SK-N-SH (cell line): ENCODE measurements around the gene KCNH4. TPM values are rescaled to one million over a fixed set of nuclear protein-coding genes. Genes with fewer than 3 reads are reported as not detected.

Experiments used
- CTCF ChIA-PET: fragments of 300-600, 350-600 bp; formaldehyde crosslinking; extraction: SDS; loops from one replicate; lab custom pipeline; 2021; lab: Yijun Ruan, JAX
- POLR2A ChIA-PET: fragments of 350-600 bp; sonication (Branson Sonifier 250); formaldehyde crosslinking; extraction: SDS; loops from one replicate; lab custom pipeline; 2020; ENCODE audit warnings: antibody characterized with exemption, inconsistent platforms; lab: Yijun Ruan, JAX
- DNase-seq: peaks from one replicate; pipeline ENCODE4 v3.0.0; 2012
- H2AFZ ChIP-seq: fragments of 200-600 bp; sonication (generic); 2 replicates; pipeline ENCODE4 v1.8.1; 2016; ENCODE audit warnings: antibody characterized with exemption, mild to moderate bottlenecking, low read depth
- H3F3A ChIP-seq: fragments of 200-600 bp; sonication (generic); replicated peaks from 2 replicates; pipeline ENCODE3; 2016; ENCODE audit warnings: antibody characterized with exemption, mild to moderate bottlenecking; ENCODE audit not compliant: insufficient read depth
- H3K27ac ChIP-seq, 2 experiments: fragments of 200-500 bp in 1 of 2; fragments of 200-600 bp in 1 of 2; sonication (Bioruptor generic) in 1 of 2; sonication (generic), shearing (Covaris generic) in 1 of 2; 2 replicates each; pipeline versions ENCODE4 v1.5.1 to v1.6.1; 2014 to 2016; ENCODE audit warnings: low read depth in 2 of 2, inconsistent platforms in 1 of 2, low read length in 1 of 2, mild to moderate bottlenecking in 1 of 2, mixed read lengths in 1 of 2
- H3K27me3 ChIP-seq: fragments of 200-600 bp; sonication (generic), shearing (Covaris generic); 2 replicates; pipeline ENCODE4 v1.6.1; 2016; ENCODE audit warnings: mixed run types; ENCODE audit not compliant: insufficient read depth
- H3K36me3 ChIP-seq, 2 experiments: fragments of 200-500 bp in 1 of 2; fragments of 200-600 bp in 1 of 2; sonication (Bioruptor generic) in 1 of 2; sonication (generic) in 1 of 2; replicated peaks in 1 of 2; 2 replicates each; pipeline versions ENCODE3 to v1.5.1; 2014 to 2016; ENCODE audit warnings: low read length in 1 of 2, mild to moderate bottlenecking in 1 of 2; ENCODE audit not compliant: insufficient read depth in 2 of 2, control insufficient read depth in 1 of 2
- H3K4me1 ChIP-seq, 2 experiments: fragments of 200-500 bp in 1 of 2; fragments of 200-600 bp in 1 of 2; sonication (Bioruptor generic) in 1 of 2; sonication (generic), shearing (Covaris generic) in 1 of 2; 2 replicates each; pipeline versions ENCODE4 v1.5.1 to v1.6.1; 2014 to 2016; ENCODE audit warnings: low read depth in 1 of 2, low read length in 1 of 2, mixed run types in 1 of 2; ENCODE audit not compliant: insufficient read depth in 2 of 2, control insufficient read depth in 1 of 2
- H3K4me2 ChIP-seq: fragments of 200-600 bp; sonication (generic), shearing (Covaris generic); 2 replicates; pipeline ENCODE4 v1.6.1; 2017; ENCODE audit warnings: mixed run types
- H3K4me3 ChIP-seq, 2 experiments: fragments of 200-500 bp in 1 of 2; fragments of 200-600 bp in 1 of 2; sonication (Bioruptor generic) in 1 of 2; sonication (generic), shearing (Covaris generic) in 1 of 2; 2 replicates each; pipeline versions ENCODE4 v1.5.1 to v1.8.1; 2014 to 2016; ENCODE audit warnings: low read depth in 2 of 2, inconsistent platforms in 1 of 2, low read length in 1 of 2, mild to moderate bottlenecking in 1 of 2, mixed read lengths in 1 of 2, moderate library complexity in 1 of 2
- H3K79me2 ChIP-seq: fragments of 200-600 bp; sonication (generic); 2 replicates; pipeline ENCODE4 v1.8.1; 2017; ENCODE audit warnings: mild to moderate bottlenecking; ENCODE audit not compliant: insufficient read depth
- H3K9ac ChIP-seq: fragments of 200-600 bp; sonication (generic); 2 replicates; pipeline ENCODE4 v1.6.1; 2017; ENCODE audit warnings: mixed run types
- H3K9me2 ChIP-seq: fragments of 200-600 bp; sonication (generic); 2 replicates; pipeline ENCODE4 v1.6.1; 2017; ENCODE audit warnings: mixed run types
- H3K9me3 ChIP-seq: fragments of 200-600 bp; sonication (generic); 2 replicates; pipeline ENCODE4 v1.6.1; 2017; ENCODE audit warnings: mixed run types, mild to moderate bottlenecking, moderate library complexity
- H4K20me1 ChIP-seq: fragments of 200-600 bp; sonication (generic); 2 replicates; pipeline ENCODE4 v1.6.1; 2017; ENCODE audit warnings: mild to moderate bottlenecking, mixed run types; ENCODE audit not compliant: insufficient read depth
- CHD2 ChIP-seq: fragments of 150-350 bp; IDR thresholded peaks from 2 replicates; pipeline ENCODE4 v1.6.1; 2018; ENCODE audit warnings: low read length; ENCODE audit not compliant: partially characterized antibody
- ELF1 ChIP-seq: IDR thresholded peaks from 2 replicates; pipeline ENCODE4 v1.4.0; 2012
- EP300 ChIP-seq, 2 experiments: IDR thresholded peaks; 2 replicates each; pipeline versions ENCODE4 v1.4.0 to v1.6.1; 2012; ENCODE audit warnings: borderline replicate concordance in 1 of 2, low read depth in 1 of 2, low read length in 1 of 2
- EZH2phosphoT487 ChIP-seq: fragments of 200-600 bp; sonication (generic); IDR thresholded peaks from 2 replicates; pipeline ENCODE4 v1.6.1; 2017; ENCODE audit warnings: low read depth, mixed run types, mild to moderate bottlenecking, antibody characterized with exemption, moderate library complexity, borderline replicate concordance
- FOXJ3 ChIP-seq: sonication (generic); formaldehyde crosslinking; IDR thresholded peaks from 2 replicates; pipeline ENCODE4 v1.5.1; 2020; ENCODE audit warnings: mild to moderate bottlenecking, missing genetic modification reagents
- GATA2 ChIP-seq: sonication (generic); formaldehyde crosslinking; IDR thresholded peaks from 2 replicates; pipeline ENCODE4 v1.5.0; 2020; ENCODE audit warnings: mild to moderate bottlenecking, missing genetic modification reagents
- JUND ChIP-seq: IDR thresholded peaks from 2 replicates; pipeline ENCODE4 v1.4.0; 2012
- POLR2AphosphoS5 ChIP-seq: IDR thresholded peaks from 2 replicates; pipeline ENCODE4 v1.6.1; 2012; ENCODE audit warnings: low read depth, low read length
- RAD21 ChIP-seq: IDR thresholded peaks from 2 replicates; pipeline ENCODE4 v1.6.1; 2012; ENCODE audit warnings: mild to moderate bottlenecking, low read length
- RFX5 ChIP-seq: IDR thresholded peaks from 2 replicates; pipeline ENCODE4 v1.6.1; 2012; ENCODE audit warnings: mild to moderate bottlenecking, improper control_type of control experiment, low read length
- SIN3A ChIP-seq: IDR thresholded peaks from 2 replicates; pipeline ENCODE4 v1.6.1; 2012; ENCODE audit warnings: low read depth, mild to moderate bottlenecking, low read length, moderate library complexity, borderline replicate concordance
- SMC3 ChIP-seq: IDR thresholded peaks from 2 replicates; pipeline ENCODE4 v1.6.1; 2012; ENCODE audit warnings: low read depth, low read length, improper control_type of control experiment
- TCF12 ChIP-seq: IDR thresholded peaks from 2 replicates; pipeline ENCODE4 v1.4.0; 2012
- WGBS: methylation state at CpG from one replicate; pipeline ENCODE4 v1.1.6; 2017; ENCODE audit warnings: low lambda C conversion rate; 5-methylcytosine and 5-hydroxymethylcytosine counted together
- polyA plus RNA-seq, 3 experiments: library from polyadenylated mRNA; depleted of rRNA; stranded (reverse); fragments of >200 nt; gene quantifications; 2 replicates each; pipeline ENCODE4 v1.2.3, GENCODE V29; 2012
- TF ChIP-seq, protein P1 (sequence below): fragments of 200-600 bp; sonication (generic); IDR thresholded peaks from 2 replicates; pipeline ENCODE4 v1.6.1; 2017; ENCODE audit warnings: antibody characterized with exemption, mild to moderate bottlenecking, moderate library complexity
- TF ChIP-seq, protein P2 (sequence below): fragments of 150-350 bp; IDR thresholded peaks from 2 replicates; pipeline ENCODE4 v1.6.1; 2017; ENCODE audit warnings: antibody characterized with exemption, low read length, low read depth, borderline replicate concordance

Gene KCNH4
- polyA plus RNA-seq, 1 of the 3 experiments (the other 2 are of a cell fraction) = 0.46 TPM

DNA sequence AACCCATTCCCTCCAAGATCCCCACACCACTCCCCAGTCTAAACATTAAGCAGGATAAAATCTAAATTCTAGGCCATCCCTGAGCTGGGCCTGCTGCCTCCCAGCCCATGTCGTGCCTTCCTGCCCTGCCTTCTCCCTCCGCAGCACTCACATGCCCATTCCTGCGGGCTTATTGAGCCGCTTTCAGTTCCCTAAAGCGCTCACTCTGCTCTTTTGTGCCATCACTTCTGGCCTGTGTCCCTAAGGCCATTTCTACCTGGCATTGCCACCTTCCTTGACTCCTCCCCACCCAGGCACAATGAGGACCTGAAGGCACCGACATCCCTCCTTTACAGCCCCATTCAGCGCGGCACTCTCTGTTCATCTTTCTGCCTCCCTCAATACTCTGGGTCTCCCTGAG, 13.1 kb downstream of the KCNH4 start:
- ChIA-PET POLR2A (no interaction called here), CTCF (interaction anchor here (1.0 to 1.4 kb wide), 2 partner anchors 12 to 13 kb away, joined by 4 to 10 read pairs; partner anchors contain the start of gene KCNH4)

DNA sequence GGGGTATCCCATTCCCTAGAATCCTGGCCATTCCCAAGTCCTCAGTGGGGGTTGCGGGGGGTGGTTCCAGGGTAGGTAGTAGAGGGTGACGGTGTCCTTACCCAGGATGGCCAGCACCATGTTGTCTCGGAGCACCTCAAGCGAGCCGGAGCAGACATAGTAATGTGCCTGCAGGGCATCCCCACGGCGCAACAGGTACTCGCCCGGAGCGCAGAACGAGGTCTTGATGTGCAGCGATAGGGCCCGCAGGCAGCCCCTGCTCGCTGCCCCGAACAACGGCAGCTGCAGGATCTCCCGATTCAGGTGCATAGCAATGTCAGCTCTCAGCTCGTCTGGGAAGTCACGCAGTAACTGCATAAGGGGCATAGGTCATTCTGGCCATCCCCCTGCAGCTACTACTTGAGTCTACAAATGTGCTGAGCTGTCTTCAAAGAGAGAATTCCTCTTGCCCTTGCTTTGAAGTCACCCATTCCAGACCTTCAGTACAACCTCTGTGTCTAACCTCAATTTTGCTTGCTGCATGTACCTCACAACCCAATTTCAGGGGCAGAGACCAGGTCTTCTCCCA, 14.7 kb downstream of the KCNH4 start:
- no peak overlapping the region for H3K9ac ChIP-seq
- no peak overlapping the region for H3K4me3 ChIP-seq
- TF ChIP-seq CHD2 = no peak
- TF ChIP-seq, protein P1, sequence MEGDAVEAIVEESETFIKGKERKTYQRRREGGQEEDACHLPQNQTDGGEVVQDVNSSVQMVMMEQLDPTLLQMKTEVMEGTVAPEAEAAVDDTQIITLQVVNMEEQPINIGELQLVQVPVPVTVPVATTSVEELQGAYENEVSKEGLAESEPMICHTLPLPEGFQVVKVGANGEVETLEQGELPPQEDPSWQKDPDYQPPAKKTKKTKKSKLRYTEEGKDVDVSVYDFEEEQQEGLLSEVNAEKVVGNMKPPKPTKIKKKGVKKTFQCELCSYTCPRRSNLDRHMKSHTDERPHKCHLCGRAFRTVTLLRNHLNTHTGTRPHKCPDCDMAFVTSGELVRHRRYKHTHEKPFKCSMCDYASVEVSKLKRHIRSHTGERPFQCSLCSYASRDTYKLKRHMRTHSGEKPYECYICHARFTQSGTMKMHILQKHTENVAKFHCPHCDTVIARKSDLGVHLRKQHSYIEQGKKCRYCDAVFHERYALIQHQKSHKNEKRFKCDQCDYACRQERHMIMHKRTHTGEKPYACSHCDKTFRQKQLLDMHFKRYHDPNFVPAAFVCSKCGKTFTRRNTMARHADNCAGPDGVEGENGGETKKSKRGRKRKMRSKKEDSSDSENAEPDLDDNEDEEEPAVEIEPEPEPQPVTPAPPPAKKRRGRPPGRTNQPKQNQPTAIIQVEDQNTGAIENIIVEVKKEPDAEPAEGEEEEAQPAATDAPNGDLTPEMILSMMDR = no peak
- no peak for TF ChIP-seq SIN3A
- TF ChIP-seq POLR2AphosphoS5 = no peak
- TF ChIP-seq, protein P2, sequence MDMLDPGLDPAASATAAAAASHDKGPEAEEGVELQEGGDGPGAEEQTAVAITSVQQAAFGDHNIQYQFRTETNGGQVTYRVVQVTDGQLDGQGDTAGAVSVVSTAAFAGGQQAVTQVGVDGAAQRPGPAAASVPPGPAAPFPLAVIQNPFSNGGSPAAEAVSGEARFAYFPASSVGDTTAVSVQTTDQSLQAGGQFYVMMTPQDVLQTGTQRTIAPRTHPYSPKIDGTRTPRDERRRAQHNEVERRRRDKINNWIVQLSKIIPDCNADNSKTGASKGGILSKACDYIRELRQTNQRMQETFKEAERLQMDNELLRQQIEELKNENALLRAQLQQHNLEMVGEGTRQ = no peak
- TF ChIP-seq EP300 (IDR thresholded peaks at IDR 0.05; ENCODE audit: borderline replicate concordance in 1 of 2, low read depth in 1 of 2, low read length in 1 of 2) = no peak
- TF ChIP-seq TCF12 = no peak
- TF ChIP-seq JUND = no peak
- TF ChIP-seq SMC3 = no peak
- no peak for TF ChIP-seq EZH2phosphoT487
- no peak for TF ChIP-seq FOXJ3
- no peak for TF ChIP-seq GATA2 (CRISPR knock-in tag)
- H3K9me3 ChIP-seq = no peaks in the 10 kb centered on the region
- H3K4me2 ChIP-seq = no peak overlapping the region
- ChIA-PET CTCF (interaction anchor here (1.4 kb wide), 1 partner anchor 15 kb away, joined by 3 read pairs; no protein-coding TSS in a partner anchor), POLR2A (interaction anchor here (0.5 kb wide), 1 partner anchor 9 kb away, joined by 3 read pairs; no protein-coding TSS in a partner anchor)
- no peak for DNase-seq
- H3K36me3 ChIP-seq = no peaks in the 10 kb centered on the region
- H3K27me3 ChIP-seq = no peaks in the 10 kb centered on the region
- WGBS = 88% methylated on average over 16 of the region's 19 CpGs
- H4K20me1 ChIP-seq = no peaks in the 10 kb centered on the region
- H3F3A ChIP-seq = no peaks in the 10 kb centered on the region
- H3K9me2 ChIP-seq = no peaks in the 10 kb centered on the region
- no peaks in the 10 kb centered on the region for H3K79me2 ChIP-seq
- no peak overlapping the region for H2AFZ ChIP-seq
- peaks cover 0 to 4% of the 10 kb centered on the region in 2 experiments; a peak in 1 of 4 replicates for H3K4me1 ChIP-seq
- H3K27ac ChIP-seq = no peak overlapping the region

More for the DNA sequence above, 13.1 kb downstream of the KCNH4 start:
- no peak overlapping the region for H3K4me2 ChIP-seq
- H3K4me1 ChIP-seq = no peaks in the 10 kb centered on the region
- TF ChIP-seq RAD21 = no peak
- TF ChIP-seq RFX5 = no peak
- no peak for TF ChIP-seq TCF12
- no peak for TF ChIP-seq ELF1
- no peaks in the 10 kb centered on the region for H3K27me3 ChIP-seq
- H3K36me3 ChIP-seq = no peaks in the 10 kb centered on the region
- H4K20me1 ChIP-seq = no peaks in the 10 kb centered on the region
- H3K9ac ChIP-seq = no peak overlapping the region
- H3K27ac ChIP-seq = no peak overlapping the region
- DNase-seq = no peak
- WGBS = 94% methylated on average over 8 of the region's 8 CpGs
- H3F3A ChIP-seq = no peaks in the 10 kb centered on the region
- no peaks in the 10 kb centered on the region for H3K9me2 ChIP-seq
- H3K4me3 ChIP-seq = no peak overlapping the region
- H3K79me2 ChIP-seq = no peaks in the 10 kb centered on the region
- H2AFZ ChIP-seq = no peak overlapping the region
- H3K9me3 ChIP-seq = no peaks in the 10 kb centered on the region
